Left renal cortex interstitium (tissue), 4 donors: ENCODE measurements around the gene HTR1E. TPM values are rescaled to one million over a fixed set of nuclear protein-coding genes. Genes with fewer than 3 reads are reported as not detected.
"Not testable (repeated sequence)": the region's sequence is repeated elsewhere in the genome, so short reads cannot be mapped to it uniquely, and the experiment has no call there.

Source experiments
- DNase-seq, 4 donors: peaks; one replicate each; pipeline ENCODE4 v3.0.0-alpha.2; 2013; ENCODE audit warnings: low read depth in 4 of 4, low spot score in 2 of 4, missing footprints in 1 of 4
- polyA plus RNA-seq, 4 donors: library from polyadenylated mRNA; unstranded; fragments of 120-200 nt; gene quantifications; one replicate each; pipeline ENCODE4 v1.2.1, GENCODE V29; 2013; ENCODE audit not compliant: insufficient read length in 4 of 4

Gene HTR1E
- polyA plus RNA-seq, 4 donors: 0.51 to 0.96 (median 0.66) TPM

GRCh38 chr6:86969573-86969972 is 32.2 kb downstream of the HTR1E start:
- no peak for DNase-seq

GRCh38 chr6:86973088-86973487 is 35.8 kb downstream of the HTR1E start:
- no peak for DNase-seq

- DNase-seq: no peak
These were observed 40.9 kb downstream of the HTR1E start for GRCh38 chr6:86978251-86978650.

GRCh38 chr6:87001494-87001893 is 64.2 kb downstream of the HTR1E start:
- DNase-seq: no peak

GRCh38 chr6:87002391-87002790 is 65.1 kb downstream of the HTR1E start:
- not testable (repeated sequence) for DNase-seq

- DNase-seq: not testable (repeated sequence)
These were observed 69.2 kb downstream of the HTR1E start for GRCh38 chr6:87006541-87006940.

GRCh38 chr6:87009581-87009980 is 72.3 kb downstream of the HTR1E start:
- DNase-seq: not testable (repeated sequence)

GRCh38 chr6:87012035-87012434 is 74.7 kb downstream of the HTR1E start:
- DNase-seq: no peak

- no peak for DNase-seq
These were observed 75.4 kb downstream of the HTR1E start for GRCh38 chr6:87012743-87013142.

GRCh38 chr6:87016772-87017171 is 79.4 kb downstream of the HTR1E start:
- no peak for DNase-seq

- DNase-seq: no peak
These were observed 89.7 kb downstream of the HTR1E start for GRCh38 chr6:87027021-87027420.

- peak in 2 of 4 donors; percentile 1 to 13 for DNase-seq
These were observed 92.5 kb downstream of the HTR1E start for GRCh38 chr6:87029711-87030314.

- no peak for DNase-seq
These were observed 103.4 kb downstream of the HTR1E start for GRCh38 chr6:87040729-87041128.

- no peak for DNase-seq
These were observed 108.3 kb downstream of the HTR1E start for GRCh38 chr6:87045521-87046075.

GRCh38 chr6:87049779-87050178 is 112.5 kb downstream of the HTR1E start:
- DNase-seq: no peak

- no peak for DNase-seq
These were observed 116.0 kb downstream of the HTR1E start for GRCh38 chr6:87053312-87053711.

- DNase-seq: no peak
These were observed 117.0 kb downstream of the HTR1E start for GRCh38 chr6:87054143-87054833.

GRCh38 chr6:87059943-87060342 is 122.6 kb downstream of the HTR1E start:
- DNase-seq: no peak

GRCh38 chr6:87065117-87065516 is 127.8 kb downstream of the HTR1E start:
- no peak for DNase-seq
